ENCODE results near the gene DUSP22. TPM values are rescaled to one million over a fixed set of nuclear protein-coding genes. Genes with fewer than 3 reads are reported as not detected.

DUSP22 gene
- total and polyA plus RNA-seq, 2 donors: 17.9 to 54.2 TPM

DNA sequence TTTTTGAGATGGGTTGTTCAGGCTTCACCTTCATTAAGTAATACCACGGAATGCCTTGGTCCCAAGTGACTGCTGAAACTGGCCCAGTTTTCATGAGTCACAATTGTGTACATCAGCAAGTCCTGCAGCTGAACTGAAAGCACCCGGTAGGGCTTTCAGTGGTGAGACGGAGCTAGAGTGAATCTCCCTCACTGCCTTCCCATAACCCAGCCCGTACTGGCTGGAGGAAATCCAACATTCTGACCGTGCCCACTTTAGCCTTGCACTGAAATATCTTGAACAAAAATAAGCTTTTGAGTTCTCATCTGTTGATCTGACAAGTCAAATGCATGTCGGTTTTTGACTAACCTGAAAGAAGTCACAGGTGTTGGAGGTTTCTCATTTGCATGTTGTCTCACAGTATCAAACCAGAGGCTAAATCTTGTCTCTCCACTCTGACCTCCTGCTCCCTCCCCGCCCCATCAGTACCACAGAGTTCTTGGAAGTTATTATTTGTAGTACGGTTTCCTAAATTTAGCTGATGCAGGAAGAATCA is 35.9 kb downstream of the DUSP22 start:
- Histone ChIP-seq H3K9me3 (ENCODE audit: control insufficient read depth in 2 of 2, insufficient read depth in 1 of 2, low read length in 1 of 2) (peaks cover 0 to 29% of the 10 kb centered on the region in 2 donors), H3K4me3 (ENCODE audit: low read length in 2 of 2) (no peak overlapping the region), H3K27me3 (ENCODE audit: control insufficient read depth in 2 of 2, insufficient read depth in 1 of 2, low read length in 1 of 2) (no peaks in the 10 kb centered on the region), H3K4me1 (ENCODE audit: control insufficient read depth in 2 of 2, insufficient read depth in 2 of 2, low read length in 2 of 2) (peaks cover 2 to 8% of the 10 kb centered on the region in 2 donors), H3K27ac (ENCODE audit: low read depth in 1 of 2, low read length in 1 of 2) (no peak overlapping the region), H3K36me3 (ENCODE audit: control insufficient read depth in 2 of 2, insufficient read depth in 2 of 2, low read length in 1 of 2) (no peaks in the 10 kb centered on the region)
- DNase-seq (ENCODE audit: low read depth in 6 of 9, low spot score in 9 of 9): no peak
- WGBS: 86% methylated on average over 8 of the region's 8 CpGs

DNA sequence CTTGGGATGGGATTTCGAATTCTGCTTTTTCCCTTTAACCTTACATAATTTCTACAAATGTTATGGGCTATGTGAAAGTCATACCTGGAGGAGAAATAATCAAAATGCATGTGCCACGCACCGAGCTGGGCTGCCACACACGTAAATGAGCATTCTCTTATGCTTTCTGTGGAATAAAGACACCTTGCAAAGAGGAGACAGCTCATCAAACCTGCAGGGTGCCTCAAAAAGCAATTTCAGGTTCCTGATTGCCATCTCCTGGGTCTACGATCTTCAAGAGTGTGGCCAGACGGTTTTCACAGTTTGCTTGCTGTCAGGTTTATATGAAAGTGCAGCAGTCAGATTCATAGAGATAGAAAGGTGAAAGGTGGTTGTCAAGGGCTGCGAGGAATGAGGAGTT is 36.6 kb downstream of the DUSP22 start:
- 91% methylated on average over 7 of the region's 7 CpGs for WGBS
- H3K36me3 ChIP-seq (ENCODE audit: control insufficient read depth in 2 of 2, insufficient read depth in 2 of 2, low read length in 1 of 2): no peaks in the 10 kb centered on the region
- H3K4me3 ChIP-seq (ENCODE audit: low read length in 2 of 2): no peak overlapping the region
- no peak for DNase-seq (ENCODE audit: low read depth in 6 of 9, low spot score in 9 of 9)
- peaks cover 0 to 25% of the 10 kb centered on the region in 2 donors for H3K9me3 ChIP-seq (ENCODE audit: control insufficient read depth in 2 of 2, insufficient read depth in 1 of 2, low read length in 1 of 2)
- H3K27ac ChIP-seq (ENCODE audit: low read depth in 1 of 2, low read length in 1 of 2): no peak overlapping the region
- no peaks in the 10 kb centered on the region for H3K27me3 ChIP-seq (ENCODE audit: control insufficient read depth in 2 of 2, insufficient read depth in 1 of 2, low read length in 1 of 2)
- H3K4me1 ChIP-seq (ENCODE audit: control insufficient read depth in 2 of 2, insufficient read depth in 2 of 2, low read length in 2 of 2): peaks cover 2 to 8% of the 10 kb centered on the region in 2 donors

DNA sequence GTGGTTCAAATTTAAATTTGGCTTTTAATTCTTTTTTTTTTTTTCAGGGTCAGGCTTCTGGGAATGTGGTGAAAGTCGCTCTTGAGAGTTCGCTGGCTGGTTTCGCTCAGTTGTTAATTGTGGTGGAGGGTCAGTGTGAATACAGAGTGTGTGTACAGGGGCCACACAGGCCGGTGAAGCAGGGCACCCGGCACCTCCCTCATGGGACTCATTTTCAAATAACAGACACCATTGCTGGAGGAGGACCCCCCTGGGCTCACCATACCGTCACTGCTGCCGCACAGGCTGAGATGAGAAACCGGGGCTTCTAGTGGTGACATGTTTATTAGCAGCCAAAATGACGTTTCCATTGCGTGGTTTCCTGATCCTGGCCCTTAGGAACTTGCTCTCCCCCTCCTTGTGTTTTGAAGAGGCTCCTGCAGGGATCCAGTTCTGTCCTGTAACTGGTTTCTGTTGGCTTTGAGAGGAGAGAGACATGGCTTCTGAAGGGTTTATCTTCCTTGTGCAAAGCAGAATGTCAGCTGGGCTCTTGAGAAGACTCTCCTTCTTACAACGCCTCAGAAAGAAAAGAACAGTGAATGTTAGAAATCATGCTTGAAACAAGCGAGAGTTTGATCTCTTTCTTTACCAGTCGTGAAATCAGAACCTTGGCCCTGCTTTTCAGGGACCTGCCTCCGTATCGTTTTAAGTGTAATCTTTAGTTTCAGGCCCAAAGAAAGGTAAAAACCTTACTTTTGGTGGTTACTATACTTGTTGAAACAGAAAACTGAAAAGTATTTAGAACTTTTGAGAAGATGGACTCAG is 37.8 kb downstream of the DUSP22 start:
- no peak for DNase-seq (ENCODE audit: low read depth in 6 of 9, low spot score in 9 of 9)
- H3K4me1 ChIP-seq (ENCODE audit: control insufficient read depth in 2 of 2, insufficient read depth in 2 of 2, low read length in 2 of 2): peaks cover 2 to 8% of the 10 kb centered on the region in 2 donors

DNA sequence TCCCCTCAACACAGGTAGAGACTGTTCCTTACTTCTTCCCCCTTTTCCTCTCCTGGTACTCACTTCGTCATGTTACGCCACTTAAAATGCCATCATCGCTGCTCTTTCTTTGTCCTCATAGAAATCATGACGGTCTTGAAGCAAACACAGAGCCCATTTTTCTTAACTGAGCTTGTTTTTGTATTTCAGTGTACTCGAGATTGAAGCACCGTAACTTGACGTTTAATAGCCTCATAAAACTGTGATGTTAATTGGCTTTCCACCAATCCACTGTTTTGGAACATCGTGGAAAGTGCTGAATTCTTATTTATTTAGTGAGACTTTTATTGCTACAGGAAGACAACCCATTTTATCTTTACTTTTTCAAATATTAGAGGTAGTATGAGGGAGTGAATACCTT is 38.7 kb downstream of the DUSP22 start:
- Histone ChIP-seq H3K27ac (ENCODE audit: low read depth in 1 of 2, low read length in 1 of 2) (no peak overlapping the region), H3K36me3 (ENCODE audit: control insufficient read depth in 2 of 2, insufficient read depth in 2 of 2, low read length in 1 of 2) (no peaks in the 10 kb centered on the region), H3K4me1 (ENCODE audit: control insufficient read depth in 2 of 2, insufficient read depth in 2 of 2, low read length in 2 of 2) (peaks cover 2 to 8% of the 10 kb centered on the region in 2 donors), H3K9me3 (ENCODE audit: control insufficient read depth in 2 of 2, insufficient read depth in 1 of 2, low read length in 1 of 2) (peaks cover 0 to 21% of the 10 kb centered on the region in 2 donors), H3K4me3 (ENCODE audit: low read length in 2 of 2) (no peak overlapping the region), H3K27me3 (ENCODE audit: control insufficient read depth in 2 of 2, insufficient read depth in 1 of 2, low read length in 1 of 2) (no peaks in the 10 kb centered on the region)
- no peak for DNase-seq (ENCODE audit: low read depth in 6 of 9, low spot score in 9 of 9)
- 94% methylated on average over 8 of the region's 8 CpGs for WGBS

More for the DNA sequence above, 37.8 kb downstream of the DUSP22 start:
- Histone ChIP-seq H3K27ac (ENCODE audit: low read depth in 1 of 2, low read length in 1 of 2) (no peak overlapping the region), H3K9me3 (ENCODE audit: control insufficient read depth in 2 of 2, insufficient read depth in 1 of 2, low read length in 1 of 2) (peaks cover 0 to 19% of the 10 kb centered on the region in 2 donors), H3K36me3 (ENCODE audit: control insufficient read depth in 2 of 2, insufficient read depth in 2 of 2, low read length in 1 of 2) (no peaks in the 10 kb centered on the region), H3K27me3 (ENCODE audit: control insufficient read depth in 2 of 2, insufficient read depth in 1 of 2, low read length in 1 of 2) (no peaks in the 10 kb centered on the region), H3K4me3 (ENCODE audit: low read length in 2 of 2) (no peak overlapping the region)
- 88% methylated on average over 15 of the region's 15 CpGs for WGBS

DNA sequence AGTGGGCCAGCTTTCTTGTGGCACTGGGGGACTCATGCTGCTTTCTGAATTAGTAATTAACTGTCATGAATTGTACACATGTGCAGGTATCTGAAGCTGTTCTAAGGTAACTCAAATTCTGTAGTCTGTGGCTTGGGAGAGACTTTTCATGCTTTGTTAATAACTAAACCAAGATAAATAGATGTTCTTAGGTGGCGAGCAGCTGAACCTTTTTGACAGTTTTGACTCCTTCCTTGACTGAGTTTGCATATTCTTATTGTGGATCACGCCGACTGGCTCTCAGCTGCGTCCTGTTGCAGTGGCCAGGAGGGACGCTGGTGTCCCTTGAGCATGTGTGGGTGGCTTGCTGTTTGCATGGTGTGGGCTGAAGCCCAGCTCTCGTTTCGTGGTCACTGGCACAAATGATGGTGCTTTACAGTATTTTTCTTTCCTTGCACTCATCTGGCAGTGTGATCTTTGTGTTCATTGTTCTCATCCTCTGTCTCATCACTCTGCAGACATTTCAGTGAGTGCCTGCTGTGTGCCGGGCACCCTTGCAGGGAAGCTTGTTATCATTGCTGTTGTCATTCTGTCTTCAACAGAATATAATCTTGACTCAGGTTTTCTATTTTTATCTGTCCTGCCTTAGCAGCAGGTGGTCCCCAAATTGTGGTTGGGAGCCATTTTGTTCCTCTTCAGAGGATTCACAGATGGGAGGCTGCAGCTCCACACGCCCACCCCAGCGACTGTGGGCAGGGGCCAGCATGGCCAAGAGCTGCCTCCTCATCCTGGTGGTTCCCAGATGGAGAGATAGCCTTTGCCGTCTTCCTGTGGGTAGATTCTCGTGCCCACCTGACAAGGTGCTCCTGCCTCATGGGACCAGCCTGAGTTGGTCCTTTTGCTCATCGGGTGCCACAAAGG is 39.6 kb downstream of the DUSP22 start:
- Histone ChIP-seq H3K9me3 (ENCODE audit: control insufficient read depth in 2 of 2, insufficient read depth in 1 of 2, low read length in 1 of 2) (peaks cover 0 to 23% of the 10 kb centered on the region in 2 donors), H3K27me3 (ENCODE audit: control insufficient read depth in 2 of 2, insufficient read depth in 1 of 2, low read length in 1 of 2) (no peaks in the 10 kb centered on the region), H3K27ac (ENCODE audit: low read depth in 1 of 2, low read length in 1 of 2) (no peak overlapping the region), H3K4me3 (ENCODE audit: low read length in 2 of 2) (no peak overlapping the region), H3K4me1 (ENCODE audit: control insufficient read depth in 2 of 2, insufficient read depth in 2 of 2, low read length in 2 of 2) (peaks cover 6 to 16% of the 10 kb centered on the region in 2 donors), H3K36me3 (ENCODE audit: control insufficient read depth in 2 of 2, insufficient read depth in 2 of 2, low read length in 1 of 2) (no peaks in the 10 kb centered on the region)
- no peak for DNase-seq (ENCODE audit: low read depth in 6 of 9, low spot score in 9 of 9)
- WGBS: 78% methylated on average over 13 of the region's 13 CpGs

DNA sequence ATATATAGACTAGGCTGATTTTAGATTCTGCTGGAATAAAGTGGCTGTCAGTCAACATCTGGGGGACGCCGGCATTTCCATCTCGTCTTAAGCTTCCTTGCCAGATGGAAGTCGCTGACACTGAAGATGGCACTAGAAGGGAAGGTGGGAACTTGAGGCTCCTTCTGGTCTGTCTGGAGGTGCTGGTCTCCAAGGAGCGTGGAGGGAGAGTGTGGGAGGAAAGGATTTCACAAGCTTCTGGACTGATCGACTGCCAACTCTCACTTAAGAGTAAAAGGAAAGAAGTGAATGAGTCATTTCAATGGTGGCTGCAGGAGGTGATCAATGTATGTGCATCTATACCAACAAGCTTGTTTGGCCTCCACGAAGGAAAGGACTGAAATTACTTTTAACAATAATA is 40.4 kb downstream of the DUSP22 start:
- Histone ChIP-seq H3K4me1 (ENCODE audit: control insufficient read depth in 2 of 2, insufficient read depth in 2 of 2, low read length in 2 of 2) (peaks cover 12 to 24% of the 10 kb centered on the region in 2 donors), H3K36me3 (ENCODE audit: control insufficient read depth in 2 of 2, insufficient read depth in 2 of 2, low read length in 1 of 2) (no peaks in the 10 kb centered on the region), H3K27ac (ENCODE audit: low read depth in 1 of 2, low read length in 1 of 2) (no peak overlapping the region), H3K4me3 (ENCODE audit: low read length in 2 of 2) (no peak overlapping the region), H3K27me3 (ENCODE audit: control insufficient read depth in 2 of 2, insufficient read depth in 1 of 2, low read length in 1 of 2) (no peaks in the 10 kb centered on the region), H3K9me3 (ENCODE audit: control insufficient read depth in 2 of 2, insufficient read depth in 1 of 2, low read length in 1 of 2) (peaks cover 0 to 15% of the 10 kb centered on the region in 2 donors)
- DNase-seq (ENCODE audit: low read depth in 6 of 9, low spot score in 9 of 9): no peak
- 96% methylated on average over 7 of the region's 7 CpGs for WGBS

DNA sequence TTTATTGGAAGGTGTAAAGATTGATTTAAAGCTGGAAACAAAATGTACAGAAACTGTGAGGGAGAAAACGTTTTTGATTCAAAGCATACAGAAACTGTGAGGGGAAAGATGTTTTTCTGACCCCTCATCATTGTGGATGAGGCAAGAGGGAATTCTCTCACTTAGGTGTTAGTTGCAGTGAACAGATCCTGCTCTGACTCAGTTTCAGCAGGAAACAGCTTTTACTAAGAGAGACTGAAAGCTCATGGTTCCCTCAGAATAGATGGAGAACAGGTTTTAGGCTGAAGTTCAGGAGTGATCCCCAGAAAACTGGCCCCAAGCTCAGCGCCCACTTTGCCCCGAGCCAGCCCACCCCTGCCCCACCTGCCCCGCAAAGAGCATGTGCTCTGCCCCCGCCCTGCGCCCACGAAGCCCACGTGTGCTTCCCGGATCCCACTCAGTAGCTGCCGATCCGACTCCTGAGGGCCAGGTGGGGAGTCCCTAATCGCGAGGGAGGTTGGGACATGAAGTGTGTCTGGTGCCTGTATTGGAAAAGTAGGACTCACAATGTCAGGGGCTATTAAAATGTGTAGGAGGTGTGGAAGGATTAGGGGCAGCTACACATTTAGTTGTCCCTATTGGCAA is 41.2 kb downstream of the DUSP22 start:
- no peak for DNase-seq (ENCODE audit: low read depth in 6 of 9, low spot score in 9 of 9)
- H3K9me3 ChIP-seq (ENCODE audit: control insufficient read depth in 2 of 2, insufficient read depth in 1 of 2, low read length in 1 of 2): peaks cover 0 to 14% of the 10 kb centered on the region in 2 donors
- H3K4me3 ChIP-seq (ENCODE audit: low read length in 2 of 2): no peak overlapping the region
- no peaks in the 10 kb centered on the region for H3K27me3 ChIP-seq (ENCODE audit: control insufficient read depth in 2 of 2, insufficient read depth in 1 of 2, low read length in 1 of 2)
- 94% methylated on average over 13 of the region's 13 CpGs for WGBS
- H3K36me3 ChIP-seq (ENCODE audit: control insufficient read depth in 2 of 2, insufficient read depth in 2 of 2, low read length in 1 of 2): no peaks in the 10 kb centered on the region
- peaks cover 14 to 28% of the 10 kb centered on the region in 2 donors for H3K4me1 ChIP-seq (ENCODE audit: control insufficient read depth in 2 of 2, insufficient read depth in 2 of 2, low read length in 2 of 2)
- H3K27ac ChIP-seq (ENCODE audit: low read depth in 1 of 2, low read length in 1 of 2): no peak overlapping the region

DNA sequence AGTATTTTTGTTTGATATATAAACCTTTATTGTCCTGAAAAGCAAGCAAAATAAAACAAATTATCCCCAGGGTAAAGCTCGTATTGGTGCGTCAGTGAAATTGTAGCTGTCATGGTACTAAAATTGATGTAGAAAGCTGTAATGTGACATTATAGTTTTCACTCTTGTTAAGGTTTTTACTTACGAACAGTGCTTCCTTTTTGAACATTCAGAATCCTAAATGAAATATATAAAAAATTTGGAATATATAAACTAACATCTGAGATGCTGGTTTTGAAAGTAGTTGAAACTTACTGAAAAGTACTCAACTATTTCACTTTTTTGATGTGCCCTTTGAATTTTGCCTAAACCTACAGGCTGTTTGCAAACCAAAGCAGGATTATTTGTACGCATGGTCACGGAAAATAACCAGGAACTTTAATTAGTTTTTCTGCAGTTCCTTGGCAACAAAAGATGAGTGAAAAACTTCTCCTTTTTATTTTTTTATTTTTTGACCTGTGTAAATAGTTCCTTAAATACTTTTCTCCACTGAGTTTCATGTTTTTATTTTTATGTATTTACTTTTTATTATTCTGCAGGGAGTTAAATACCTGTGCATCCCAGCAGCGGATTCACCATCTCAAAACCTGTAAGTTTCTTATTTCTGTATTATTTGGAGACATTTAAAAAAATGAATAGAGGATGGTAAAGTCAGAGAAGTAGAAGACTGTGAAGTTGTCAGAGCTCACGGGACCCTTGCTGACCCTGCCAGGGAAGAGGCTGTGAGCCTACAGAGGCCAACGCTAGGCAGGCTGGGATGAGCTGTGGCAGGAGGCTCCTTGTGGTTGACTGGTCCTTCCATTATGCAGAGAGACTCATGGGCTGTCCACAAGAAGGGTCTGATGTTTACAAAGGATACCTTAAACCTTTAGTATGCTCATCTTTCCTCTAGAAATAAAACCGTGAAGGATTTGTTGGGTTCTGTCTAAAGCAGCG is 42.5 kb downstream of the DUSP22 start:
- Histone ChIP-seq H3K4me1 (ENCODE audit: control insufficient read depth in 2 of 2, insufficient read depth in 2 of 2, low read length in 2 of 2) (peaks cover 16 to 34% of the 10 kb centered on the region in 2 donors), H3K27me3 (ENCODE audit: control insufficient read depth in 2 of 2, insufficient read depth in 1 of 2, low read length in 1 of 2) (no peaks in the 10 kb centered on the region), H3K9me3 (ENCODE audit: control insufficient read depth in 2 of 2, insufficient read depth in 1 of 2, low read length in 1 of 2) (peaks cover 0 to 13% of the 10 kb centered on the region in 2 donors), H3K4me3 (ENCODE audit: low read length in 2 of 2) (no peak overlapping the region), H3K27ac (ENCODE audit: low read depth in 1 of 2, low read length in 1 of 2) (no peak overlapping the region), H3K36me3 (ENCODE audit: control insufficient read depth in 2 of 2, insufficient read depth in 2 of 2, low read length in 1 of 2) (no peaks in the 10 kb centered on the region)
- 97% methylated on average over 10 of the region's 10 CpGs for WGBS
- DNase-seq (ENCODE audit: low read depth in 6 of 9, low spot score in 9 of 9): no peak
